ENCODE results near the gene CDH23.

The CDH23 gene

GRCh38 chr10:71797533-71798307 lies 401.0 kb downstream of the CDH23 start:
- DNase-seq (ENCODE audit: low read depth, low spot score): no peak

GRCh38 chr10:71798308-71798624 lies 401.5 kb downstream of the CDH23 start:
- DNase-seq (ENCODE audit: low read depth, low spot score): no peak

GRCh38 chr10:71799112-71799511 lies 402.4 kb downstream of the CDH23 start:
- no peak for DNase-seq (ENCODE audit: low read depth, low spot score)

- no peak for DNase-seq (ENCODE audit: low read depth, low spot score)
Measured at GRCh38 chr10:71799608-71800453, 403.1 kb downstream of the CDH23 start.

GRCh38 chr10:71801361-71801760 lies 404.6 kb downstream of the CDH23 start:
- no peak for DNase-seq (ENCODE audit: low read depth, low spot score)

- no peak for DNase-seq (ENCODE audit: low read depth, low spot score)
Measured at GRCh38 chr10:71802235-71802634, 405.5 kb downstream of the CDH23 start.

- DNase-seq (ENCODE audit: low read depth, low spot score): no peak
Measured at GRCh38 chr10:71802715-71803488, 406.2 kb downstream of the CDH23 start.

GRCh38 chr10:71804077-71804476 lies 407.4 kb downstream of the CDH23 start:
- DNase-seq (ENCODE audit: low read depth, low spot score): no peak

- DNase-seq (ENCODE audit: low read depth, low spot score): no peak
Measured at GRCh38 chr10:71805776-71806703, 409.3 kb downstream of the CDH23 start.

- no peak for DNase-seq (ENCODE audit: low read depth, low spot score)
Measured at GRCh38 chr10:71806704-71807556, 410.2 kb downstream of the CDH23 start.

GRCh38 chr10:71807557-71808510 lies 411.1 kb downstream of the CDH23 start:
- no peak for DNase-seq (ENCODE audit: low read depth, low spot score)

- no peak for DNase-seq (ENCODE audit: low read depth, low spot score)
Measured at GRCh38 chr10:71809628-71810027, 412.9 kb downstream of the CDH23 start.

- no peak for DNase-seq (ENCODE audit: low read depth, low spot score)
Measured at GRCh38 chr10:71810048-71810750, 413.5 kb downstream of the CDH23 start.

- DNase-seq (ENCODE audit: low read depth, low spot score): no peak
Measured at GRCh38 chr10:71811351-71811750, 414.6 kb downstream of the CDH23 start.

GRCh38 chr10:71812016-71812912 lies 415.5 kb downstream of the CDH23 start:
- DNase-seq (ENCODE audit: low read depth, low spot score): peak; percentile 61

GRCh38 chr10:71812913-71813590 lies 416.3 kb downstream of the CDH23 start:
- no peak for DNase-seq (ENCODE audit: low read depth, low spot score)

- no peak for DNase-seq (ENCODE audit: low read depth, low spot score)
Measured at GRCh38 chr10:71814922-71815411, 418.2 kb downstream of the CDH23 start.

Data from activated CD4-positive, CD25-positive, alpha-beta regulatory T cell treated with anti-CD3 and anti-CD28 coated beads, Interleukin-2, amount 50 U/mL, for 16 hours (primary cell).